ENCODE data around the gene TPK1.
A peak's percentile ranks its signal among the peaks of the same experiment; 100 is the strongest.
"Not testable (repeated sequence)": the region's sequence is repeated elsewhere in the genome, so short reads cannot be mapped to it uniquely, and the experiment has no call there.

The TPK1 gene

GRCh38 chr7:144454256-144455039 is 381.4 kb downstream of the TPK1 start:
- DNase-seq, result no peak

- no peak for DNase-seq
These were observed 383.8 kb downstream of the TPK1 start for GRCh38 chr7:144452064-144452463.

DNA sequence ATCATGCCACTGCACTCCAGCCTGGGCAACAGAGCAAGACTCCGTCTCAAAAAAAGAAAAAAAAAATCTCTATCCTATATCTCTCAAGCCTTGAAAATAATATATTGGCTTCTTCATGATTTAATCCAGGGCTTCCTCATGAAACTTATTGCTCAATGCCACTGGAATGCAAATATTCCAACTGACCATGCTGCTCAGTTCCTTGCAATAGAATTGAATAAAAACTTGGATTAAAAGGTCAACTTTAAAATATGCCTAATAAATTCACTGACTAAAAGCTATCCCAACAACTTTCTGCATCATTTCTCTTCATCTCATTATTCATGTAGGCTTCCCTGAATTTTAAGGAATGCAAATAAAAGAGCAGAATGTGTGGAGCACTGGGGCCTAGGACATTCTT is 390.3 kb downstream of the TPK1 start:
- no peak for DNase-seq

GRCh38 chr7:144439717-144440205 is 396.1 kb downstream of the TPK1 start:
- no peak for DNase-seq

- DNase-seq, result no peak
These were observed 397.1 kb downstream of the TPK1 start for GRCh38 chr7:144438759-144439158.

- DNase-seq, result peak; percentile 43 to 51
These were observed 398.3 kb downstream of the TPK1 start for GRCh38 chr7:144437370-144438191.

DNA sequence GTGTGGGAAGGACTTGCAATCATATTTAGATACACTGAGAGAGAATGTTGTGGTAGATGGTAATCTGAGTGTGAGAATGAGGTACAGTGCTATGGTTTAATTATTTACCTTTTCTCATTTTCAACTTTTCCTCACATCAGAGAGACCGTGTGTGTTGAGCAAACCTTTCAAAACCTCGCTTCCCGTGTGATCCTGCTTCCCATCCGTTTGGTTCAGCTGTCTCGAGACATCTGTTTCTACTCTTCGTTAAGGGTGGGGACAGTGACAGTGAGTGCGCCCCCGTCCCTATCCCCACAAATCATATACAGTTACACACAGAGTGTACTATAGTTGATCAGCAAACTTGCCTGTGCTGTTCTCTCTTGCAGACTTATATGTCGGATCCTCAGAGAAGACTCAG is 399.4 kb downstream of the TPK1 start:
- DNase-seq, result no peak

GRCh38 chr7:144428431-144428830 is 407.4 kb downstream of the TPK1 start:
- DNase-seq, result no peak

GRCh38 chr7:144427539-144427938 is 408.3 kb downstream of the TPK1 start:
- not testable (repeated sequence) for DNase-seq

DNA sequence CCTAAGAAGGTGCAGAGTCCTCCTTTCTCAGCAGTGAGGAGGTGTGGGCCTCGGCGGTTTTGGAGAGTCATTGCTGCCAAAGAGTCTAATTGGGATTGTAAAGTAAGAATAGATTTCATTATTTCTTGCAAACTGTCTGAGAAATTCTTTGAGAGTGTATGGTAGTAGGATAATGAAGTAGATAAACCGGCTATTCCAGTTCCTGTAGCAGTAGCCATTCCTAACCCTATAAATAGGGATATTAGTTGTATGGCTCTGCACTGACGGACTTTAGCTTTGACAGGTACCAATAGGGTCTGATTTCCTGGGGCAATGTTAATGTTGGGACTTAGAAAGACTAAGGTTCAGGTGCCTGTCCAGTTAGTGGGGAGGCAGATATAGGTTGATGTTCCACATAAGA is 416.9 kb downstream of the TPK1 start:
- not testable (repeated sequence) for DNase-seq

DNA sequence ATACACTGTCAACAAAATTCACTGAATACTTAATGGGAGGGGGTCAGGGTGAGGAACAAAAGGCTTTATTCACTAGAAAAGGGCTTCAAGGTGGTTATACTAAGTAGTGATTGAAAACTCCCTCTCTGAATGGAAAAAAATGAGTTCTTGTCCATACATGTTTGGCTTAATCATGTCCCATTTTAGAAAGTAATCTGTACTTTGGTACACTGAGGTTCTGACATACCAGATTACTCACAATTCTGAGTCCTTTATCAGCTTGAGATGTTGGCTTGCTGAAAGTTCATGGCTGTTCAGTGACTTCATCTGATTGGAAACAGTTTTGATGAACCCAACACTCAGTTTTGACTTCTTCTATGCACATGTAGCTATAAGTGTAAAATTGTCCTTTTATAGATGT is 419.5 kb downstream of the TPK1 start:
- no peak for DNase-seq

GRCh38 chr7:144415858-144416257 is 420.0 kb downstream of the TPK1 start:
- DNase-seq, result no peak

GRCh38 chr7:144414815-144415214 is 421.0 kb downstream of the TPK1 start:
- DNase-seq, result no peak

DNA sequence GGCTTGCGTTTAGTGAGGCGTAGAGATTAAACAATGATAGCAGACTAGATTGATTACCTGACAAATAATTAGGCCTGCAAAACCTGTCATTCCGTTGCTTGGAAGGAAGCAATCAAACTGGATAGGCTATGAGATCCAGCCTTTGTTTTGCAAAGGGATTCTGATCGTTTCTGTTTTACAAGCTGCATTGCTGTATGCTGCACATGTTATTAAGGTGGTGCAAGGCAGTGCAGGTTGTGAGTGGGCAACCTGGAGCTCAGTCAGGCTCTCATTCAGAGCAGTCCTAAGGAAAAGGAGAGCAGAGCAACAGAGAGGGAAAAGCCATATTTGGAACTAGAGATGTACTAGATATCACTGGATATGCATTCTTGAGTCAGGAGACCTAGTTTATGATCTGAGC is 425.4 kb downstream of the TPK1 start:
- no peak for DNase-seq

DNA sequence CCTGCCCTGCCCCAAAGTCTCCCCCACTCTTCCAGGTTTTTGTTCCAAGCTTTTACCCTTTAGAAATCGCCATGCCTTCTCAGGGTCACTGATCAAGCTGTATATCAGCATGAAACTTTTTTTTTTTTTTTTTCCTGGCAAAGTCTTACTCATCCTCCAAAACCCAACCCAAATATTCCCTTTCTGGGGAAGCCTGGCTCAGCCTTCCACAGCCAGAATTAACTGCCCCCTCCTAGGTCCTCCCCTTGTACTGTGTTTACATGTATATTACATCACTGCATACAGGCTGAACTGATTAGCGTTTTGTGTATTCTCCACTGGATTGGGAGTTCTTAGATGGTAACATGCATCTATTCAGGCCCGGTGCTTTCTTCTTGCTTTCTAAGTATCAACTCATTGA is 427.7 kb downstream of the TPK1 start:
- no peak for DNase-seq

DNA sequence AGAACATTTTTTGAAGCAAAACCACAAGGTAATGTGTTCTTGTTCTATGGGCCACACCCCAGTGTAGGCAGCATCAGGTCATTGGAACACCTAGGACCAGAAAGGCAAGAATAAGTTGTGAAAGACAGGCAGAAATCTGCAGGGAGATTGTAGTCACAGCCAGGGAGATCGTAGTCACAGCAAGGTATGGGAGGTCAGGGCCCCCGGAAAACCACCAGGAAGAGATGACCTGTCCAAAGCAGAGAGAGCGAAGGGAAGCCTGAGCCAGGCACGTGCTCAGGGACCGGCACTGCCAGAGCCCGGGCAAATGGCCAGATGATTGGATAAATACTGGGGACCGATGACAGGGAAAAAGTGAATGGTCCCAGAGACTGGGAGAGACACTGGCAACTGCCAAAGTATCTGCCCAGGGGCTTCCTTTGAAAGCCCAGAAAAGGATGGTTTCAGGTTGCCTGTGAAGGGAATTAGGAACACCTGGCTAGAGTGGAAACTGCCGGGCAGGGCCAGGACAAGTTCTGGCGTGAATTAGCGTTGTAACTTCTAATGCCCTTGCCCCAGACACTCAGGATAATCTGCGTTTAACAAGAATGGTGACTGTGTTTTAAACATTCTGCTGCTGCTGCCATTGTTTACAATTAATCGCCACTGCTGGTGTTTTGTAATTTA is 428.5 kb downstream of the TPK1 start:
- no peak for DNase-seq

DNA sequence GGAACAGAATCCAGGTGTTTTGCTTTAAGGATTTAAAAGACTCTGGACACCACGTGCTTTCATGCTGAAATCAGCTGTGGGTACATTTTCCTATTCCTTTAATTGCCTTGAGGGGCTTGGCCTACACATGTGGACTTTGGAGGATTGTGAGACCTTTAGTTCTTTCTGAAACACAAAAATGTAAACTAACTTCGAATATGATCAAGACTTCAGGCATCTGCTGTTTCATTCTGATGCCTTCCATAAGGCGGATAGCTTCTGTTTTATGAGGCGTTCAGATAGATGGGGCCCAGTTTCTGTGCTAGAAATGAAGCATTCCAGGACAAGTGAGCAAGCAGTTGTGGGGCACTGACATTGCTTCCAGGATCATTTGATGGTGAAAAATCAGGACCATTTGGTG is 430.9 kb downstream of the TPK1 start:
- no peak for DNase-seq

DNA sequence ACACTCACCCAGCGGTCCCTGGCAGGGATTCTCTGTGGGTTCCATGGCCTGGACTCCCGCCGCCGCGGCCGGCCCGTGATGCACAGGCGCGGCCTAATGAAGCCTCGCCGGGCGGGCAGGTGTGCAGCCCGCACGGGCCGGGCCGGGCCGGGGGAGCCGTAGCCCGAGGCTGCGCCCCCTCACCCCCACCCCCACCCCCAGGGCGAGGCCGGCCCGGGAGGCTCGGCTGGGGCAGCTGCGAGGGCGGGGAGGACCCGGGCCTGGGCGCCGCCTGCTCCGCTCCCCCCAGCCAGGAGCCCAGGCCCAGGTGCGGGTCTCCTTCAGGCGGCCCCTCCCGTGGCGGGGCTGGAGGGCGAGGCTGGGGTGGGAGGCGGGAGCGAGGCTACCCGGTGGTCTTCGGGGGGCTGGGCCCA is 432.2 kb downstream of the TPK1 start, which contains the start of gene NOBOX:
Gene NOBOX, minus strand, starts transcription at position 45 of the 413 bp plus-strand sequence.
- no peak for DNase-seq

- DNase-seq, result no peak
These were observed 432.8 kb downstream of the TPK1 start for GRCh38 chr7:144403102-144403501.
